HUES48 (cell line): ENCODE measurements around the gene KRT75.
A peak's percentile ranks its signal among the peaks of the same experiment; 100 is the strongest.
"Not testable (repeated sequence)": the region's sequence is repeated elsewhere in the genome, so short reads cannot be mapped to it uniquely, and the experiment has no call there.

Experiments
- H3K27ac ChIP-seq: one replicate; pipeline ENCODE4 v1.7.0; 2013; ENCODE audit warnings: low read depth, low read length, inconsistent platforms
- H3K27me3 ChIP-seq: 2 replicates; pipeline ENCODE4 v1.6.1; 2013; ENCODE audit warnings: mild to moderate bottlenecking, low read length; ENCODE audit not compliant: control insufficient read depth, insufficient read depth
- H3K36me3 ChIP-seq: 2 replicates; pipeline ENCODE4 v1.6.1; 2013; ENCODE audit warnings: low read length; ENCODE audit not compliant: control insufficient read depth, insufficient read depth
- H3K4me1 ChIP-seq: 2 replicates; pipeline ENCODE4 v1.6.1; 2013; ENCODE audit warnings: mild to moderate bottlenecking, low read length; ENCODE audit not compliant: control insufficient read depth, insufficient read depth
- H3K4me3 ChIP-seq: 2 replicates; pipeline ENCODE4 v1.5.1; 2013; ENCODE audit warnings: mild to moderate bottlenecking, low read depth, low read length
- H3K9ac ChIP-seq: 2 replicates; pipeline ENCODE4 v1.6.1; 2013; ENCODE audit warnings: mild to moderate bottlenecking, low read depth, low read length, moderate library complexity
- H3K9me3 ChIP-seq: 2 replicates; pipeline ENCODE4 v1.6.1; 2013; ENCODE audit warnings: low read length; ENCODE audit not compliant: control insufficient read depth, insufficient read depth

KRT75 gene

GRCh38 chr12:52452101-52452500 lies 17.9 kb upstream of the KRT75 start, which contains the start of gene KRT6B:
Gene KRT6B, minus strand, starts transcription at chr12:52452146. Its CDS starts 68 bp downstream, at chr12:52452078.
- no peak within 1 kb of the TSS for H3K9ac ChIP-seq
- H3K4me3 ChIP-seq, result no peak within 1 kb of the TSS
- no peaks in the 10 kb centered on the region for H3K9me3 ChIP-seq
- no peak within 1 kb of the TSS for H3K27ac ChIP-seq
- H3K27me3 ChIP-seq, result no peaks in the 10 kb centered on the region
- H3K4me1 ChIP-seq, result peaks cover 8% of the 10 kb centered on the region
- no peaks in the 10 kb centered on the region for H3K36me3 ChIP-seq

DNA sequence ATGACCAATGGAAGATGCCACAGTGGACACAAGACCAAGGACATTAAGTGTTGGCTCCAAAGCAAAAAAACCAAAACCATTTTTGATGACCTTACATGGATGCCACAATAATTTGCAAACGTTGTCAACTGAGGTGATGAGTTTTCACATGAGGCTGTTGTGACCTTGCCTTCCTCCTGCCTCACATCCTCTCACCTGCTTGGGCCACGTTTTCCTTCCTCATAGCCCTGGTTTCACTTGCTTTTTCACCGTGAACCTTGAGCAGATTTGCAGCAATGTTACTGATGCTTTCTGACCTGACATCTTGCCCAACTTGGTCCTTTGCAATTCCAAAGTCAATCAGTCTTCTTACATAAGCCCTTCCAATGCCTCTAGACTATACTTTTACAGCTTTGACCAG lies 14.1 kb upstream of the KRT75 start:
- H3K9me3 ChIP-seq, result no peaks in the 10 kb centered on the region
- H3K27ac ChIP-seq, result no peak overlapping the region
- H3K9ac ChIP-seq, result no peak overlapping the region
- no peak overlapping the region for H3K4me3 ChIP-seq
- H3K36me3 ChIP-seq, result no peaks in the 10 kb centered on the region
- no peaks in the 10 kb centered on the region; the same call in 1 of the 2 replicates for H3K4me1 ChIP-seq
- H3K27me3 ChIP-seq, result no peaks in the 10 kb centered on the region

GRCh38 chr12:52447196-52447595 lies 13.0 kb upstream of the KRT75 start:
- not testable (repeated sequence) for H3K27me3 ChIP-seq, H3K27ac ChIP-seq, H3K36me3 ChIP-seq, H3K9me3 ChIP-seq, H3K9ac ChIP-seq, H3K4me1 ChIP-seq, H3K4me3 ChIP-seq

GRCh38 chr12:52446367-52447045 lies 12.3 kb upstream of the KRT75 start:
- H3K9me3 ChIP-seq, result no peaks in the 10 kb centered on the region
- H3K4me3 ChIP-seq, result no peak overlapping the region
- H3K27ac ChIP-seq, result no peak overlapping the region
- no peaks in the 10 kb centered on the region for H3K36me3 ChIP-seq
- no peak overlapping the region for H3K9ac ChIP-seq
- peaks cover 8% of the 10 kb centered on the region for H3K4me1 ChIP-seq
- H3K27me3 ChIP-seq, result no peaks in the 10 kb centered on the region

DNA sequence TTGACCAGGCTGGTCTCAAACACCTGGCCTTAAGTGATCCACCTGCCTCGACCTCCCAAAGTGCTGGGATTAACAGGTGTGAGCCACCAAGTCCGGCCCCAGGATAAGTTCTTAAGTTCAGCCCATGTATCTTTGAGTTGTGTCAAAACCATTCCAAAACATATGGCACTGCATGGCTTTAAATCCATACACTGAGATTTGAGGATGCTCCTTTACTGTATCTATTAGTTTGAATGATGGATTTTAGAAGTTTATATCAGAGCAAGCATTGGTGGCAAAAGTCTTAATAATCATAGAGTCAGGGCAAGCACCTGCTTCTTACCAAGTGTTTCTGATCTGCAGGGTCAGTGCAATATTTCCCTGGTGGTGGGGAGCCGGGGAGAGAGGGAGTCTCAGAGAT lies 11.7 kb upstream of the KRT75 start:
- H3K36me3 ChIP-seq, result no peaks in the 10 kb centered on the region
- no peak overlapping the region for H3K9ac ChIP-seq
- no peak overlapping the region for H3K4me3 ChIP-seq
- H3K27ac ChIP-seq, result no peak overlapping the region
- H3K27me3 ChIP-seq, result no peaks in the 10 kb centered on the region
- no peaks in the 10 kb centered on the region for H3K9me3 ChIP-seq
- peaks cover 8% of the 10 kb centered on the region for H3K4me1 ChIP-seq

- H3K27me3 ChIP-seq, result no peaks in the 10 kb centered on the region
- no peaks in the 10 kb centered on the region for H3K36me3 ChIP-seq
- H3K4me3 ChIP-seq, result no peak overlapping the region
- H3K27ac ChIP-seq, result no peak overlapping the region
- no peaks in the 10 kb centered on the region for H3K9me3 ChIP-seq
- no peak overlapping the region for H3K9ac ChIP-seq
- peaks cover 8% of the 10 kb centered on the region for H3K4me1 ChIP-seq
Measured at GRCh38 chr12:52444647-52445595, 10.8 kb upstream of the KRT75 start.

DNA sequence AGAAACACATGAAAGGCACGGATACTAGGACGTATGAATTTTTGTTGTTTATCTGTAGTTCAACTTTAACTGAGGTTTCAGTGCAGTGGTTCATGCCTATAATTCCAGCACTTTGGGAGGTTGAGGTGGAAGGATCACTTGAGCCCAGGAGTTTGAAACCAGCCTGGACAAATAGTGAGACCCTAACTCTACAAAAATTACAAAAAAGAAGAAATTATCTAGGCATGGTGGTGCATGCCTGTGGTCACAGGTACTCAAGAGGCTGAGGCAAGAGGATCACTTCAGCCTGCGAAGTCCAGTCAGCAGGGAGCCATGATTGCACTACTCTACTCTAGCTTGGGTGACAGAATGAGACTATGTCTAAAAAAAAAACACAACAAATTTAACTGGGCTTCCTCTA lies 9.8 kb upstream of the KRT75 start:
- Histone ChIP-seq H3K27ac (no peak overlapping the region), H3K9me3 (no peaks in the 10 kb centered on the region), H3K9ac (no peak overlapping the region), H3K36me3 (no peaks in the 10 kb centered on the region), H3K4me1 (peaks cover 8% of the 10 kb centered on the region), H3K27me3 (no peaks in the 10 kb centered on the region), H3K4me3 (no peak overlapping the region)

GRCh38 chr12:52442600-52443061 lies 8.5 kb upstream of the KRT75 start:
- peak overlapping the region; percentile 7 for H3K27ac ChIP-seq
- no peaks in the 10 kb centered on the region for H3K27me3 ChIP-seq
- peaks cover 8% of the 10 kb centered on the region for H3K4me1 ChIP-seq
- H3K4me3 ChIP-seq, result no peak overlapping the region
- no peak overlapping the region for H3K9ac ChIP-seq
- no peaks in the 10 kb centered on the region for H3K36me3 ChIP-seq
- no peaks in the 10 kb centered on the region for H3K9me3 ChIP-seq

DNA sequence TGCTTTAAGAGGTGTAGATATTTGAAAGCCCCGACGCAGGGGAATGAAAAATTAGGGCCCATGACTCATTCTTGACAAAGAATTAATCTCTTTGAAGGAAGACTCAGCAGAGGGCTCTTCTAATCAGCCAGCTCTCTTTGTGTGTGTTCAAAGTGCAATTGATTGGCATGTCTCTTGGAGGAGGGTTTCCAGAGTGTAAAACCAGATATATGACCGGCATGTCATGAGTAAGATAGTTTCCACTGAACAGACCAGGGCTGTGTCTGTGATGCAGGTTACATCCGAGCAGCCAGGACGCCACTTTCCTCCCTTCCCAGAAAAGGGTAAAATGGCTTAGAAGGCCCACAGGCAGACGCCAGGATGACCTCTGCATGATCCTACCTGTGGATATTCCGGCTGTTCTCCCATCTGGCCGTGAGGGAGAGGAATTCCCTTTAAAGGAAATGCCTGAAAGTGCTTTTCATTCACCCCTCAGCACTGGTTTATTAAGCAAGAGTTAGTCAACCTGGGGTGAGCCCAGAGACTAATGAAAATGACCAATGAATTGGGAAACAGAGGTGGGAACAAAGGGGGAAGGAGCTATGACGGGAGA lies 7.2 kb upstream of the KRT75 start:
- H3K4me3 ChIP-seq, result no peak overlapping the region
- H3K27ac ChIP-seq, result peak overlapping the region; percentile 39
- no peaks in the 10 kb centered on the region for H3K36me3 ChIP-seq
- H3K4me1 ChIP-seq, result peaks cover 8% of the 10 kb centered on the region
- H3K9ac ChIP-seq, result no peak overlapping the region
- H3K27me3 ChIP-seq, result no peaks in the 10 kb centered on the region
- H3K9me3 ChIP-seq, result no peaks in the 10 kb centered on the region

DNA sequence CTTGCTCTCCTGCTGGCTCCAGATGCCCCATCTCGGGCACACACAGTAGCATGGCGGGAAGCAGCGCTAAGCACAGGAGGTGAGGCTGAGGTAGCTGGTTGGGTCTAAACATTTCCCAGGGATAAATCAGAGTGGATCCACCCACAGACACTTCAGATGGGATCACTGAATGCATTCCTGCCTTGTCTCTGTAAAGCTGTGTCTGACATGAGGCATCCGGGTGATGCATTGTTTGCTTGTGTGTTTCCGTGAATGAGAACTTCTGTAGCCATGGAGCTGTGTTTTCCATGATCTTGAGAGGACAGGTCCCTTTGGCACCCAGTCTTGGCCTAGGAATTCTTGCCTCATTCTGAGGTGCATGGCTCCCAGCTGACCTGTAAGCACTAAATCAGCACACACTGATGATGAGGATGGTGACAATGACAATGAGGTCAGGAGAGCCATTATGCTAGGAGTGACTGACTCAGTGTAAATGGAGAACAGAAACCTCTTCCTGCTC lies 6.7 kb upstream of the KRT75 start:
- no peaks in the 10 kb centered on the region for H3K9me3 ChIP-seq
- no peak overlapping the region for H3K4me3 ChIP-seq
- no peaks in the 10 kb centered on the region for H3K36me3 ChIP-seq
- H3K4me1 ChIP-seq, result peaks cover 8% of the 10 kb centered on the region
- H3K27ac ChIP-seq, result peak overlapping the region; percentile 39
- no peaks in the 10 kb centered on the region for H3K27me3 ChIP-seq
- H3K9ac ChIP-seq, result no peak overlapping the region
